HepG2 (cell line): Measurements from ENCODE around the gene HSD17B8. TPM values are rescaled to one million over a fixed set of nuclear protein-coding genes. Genes with fewer than 3 reads are reported as not detected.

ENCODE experiments used
- CBX1 ChIP-seq: IDR thresholded peaks from one replicate; pipeline ENCODE4 v1.6.1; 2016; ENCODE audit warnings: antibody characterized with exemption, low read depth
- FOXO1 ChIP-seq: sonication (generic); formaldehyde crosslinking; IDR thresholded peaks from 2 replicates; pipeline ENCODE4 v1.4.0; 2020; ENCODE audit warnings: missing genetic modification reagents
- HNRNPH1 ChIP-seq: fragments of 200-400 bp; formaldehyde crosslinking; optimal IDR thresholded peaks from 2 replicates; pipeline ENCODE3; 2017; ENCODE audit warnings: mild to moderate bottlenecking, low read depth, low read length
- KDM6A ChIP-seq: IDR thresholded peaks from 2 replicates; pipeline ENCODE4 v1.6.1; 2016; ENCODE audit warnings: low read depth
- MAFF ChIP-seq: IDR thresholded peaks from 2 replicates; pipeline ENCODE4 v1.6.1; 2011; ENCODE audit warnings: low read depth, low read length, improper control_type of control experiment
- NR2F2 ChIP-seq: IDR thresholded peaks from 2 replicates; pipeline ENCODE4 v1.6.1; 2012; ENCODE audit warnings: low read depth, inconsistent platforms, borderline replicate concordance
- PATZ1 ChIP-seq: sonication (generic); formaldehyde crosslinking; IDR thresholded peaks from 2 replicates; pipeline ENCODE4 v1.4.0; 2020; ENCODE audit warnings: missing genetic modification reagents
- PBX2 ChIP-seq: IDR thresholded peaks from 2 replicates; pipeline ENCODE4 v1.6.1; 2016; ENCODE audit warnings: control low read depth
- PCBP1 ChIP-seq: fragments of 200-400 bp; formaldehyde crosslinking; IDR thresholded peaks from 2 replicates; pipeline ENCODE4 v1.6.1; 2017; ENCODE audit warnings: mild to moderate bottlenecking, low read depth, low read length, borderline replicate concordance
- RBAK ChIP-seq: sonication (generic); formaldehyde crosslinking; IDR thresholded peaks from 2 replicates; pipeline ENCODE4 v1.5.1; 2020; ENCODE audit warnings: mild to moderate bottlenecking, missing genetic modification reagents
- SMARCE1 ChIP-seq: fragments of 450-650 bp; IDR thresholded peaks from 2 replicates; pipeline ENCODE4 v1.6.1; 2017; ENCODE audit warnings: borderline replicate concordance
- ZBTB1 ChIP-seq: sonication (generic); formaldehyde crosslinking; IDR thresholded peaks from 2 replicates; pipeline ENCODE4 v1.4.0; 2020; ENCODE audit warnings: missing genetic modification reagents, borderline replicate concordance
- ZFP62 ChIP-seq: sonication (generic); formaldehyde crosslinking; IDR thresholded peaks from 2 replicates; pipeline ENCODE4 v1.4.0; 2020; ENCODE audit warnings: missing genetic modification reagents
- ZFP91 ChIP-seq: sonication (generic); formaldehyde crosslinking; IDR thresholded peaks from 2 replicates; pipeline ENCODE4 v1.9.0; 2022; ENCODE audit warnings: missing genetic modification reagents, mild to moderate bottlenecking, borderline replicate concordance
- ZNF136 ChIP-seq: sonication (generic); formaldehyde crosslinking; IDR thresholded peaks from 2 replicates; pipeline ENCODE4 v1.8.1; 2022; ENCODE audit warnings: low read depth, mild to moderate bottlenecking, moderate library complexity, missing genetic modification reagents
- ZNF362 ChIP-seq: sonication (generic); formaldehyde crosslinking; IDR thresholded peaks from 2 replicates; pipeline ENCODE4 v1.4.0; 2020; ENCODE audit warnings: missing genetic modification reagents, mild to moderate bottlenecking, borderline replicate concordance
- ZNF414 ChIP-seq: sonication (generic); formaldehyde crosslinking; IDR thresholded peaks from 2 replicates; pipeline ENCODE4 v1.5.0; 2020; ENCODE audit warnings: missing genetic modification reagents
- ZNF430 ChIP-seq: sonication (generic); formaldehyde crosslinking; IDR thresholded peaks from 2 replicates; pipeline ENCODE4 v1.9.0; 2021; ENCODE audit warnings: mild to moderate bottlenecking, missing genetic modification reagents
- ZNF562 ChIP-seq: sonication (generic); formaldehyde crosslinking; IDR thresholded peaks from 2 replicates; pipeline ENCODE4 v1.8.0; 2022; ENCODE audit warnings: missing genetic modification reagents, borderline replicate concordance
- ZNF607 ChIP-seq: sonication (generic); formaldehyde crosslinking; IDR thresholded peaks from 2 replicates; pipeline ENCODE4 v1.5.1; 2020; ENCODE audit warnings: missing genetic modification reagents, mild to moderate bottlenecking, borderline replicate concordance
- ZNF83 ChIP-seq: sonication (generic); formaldehyde crosslinking; IDR thresholded peaks from 2 replicates; pipeline ENCODE4 v1.4.0; 2020; ENCODE audit warnings: missing genetic modification reagents, mild to moderate bottlenecking, borderline replicate concordance
- ZNF883 ChIP-seq: sonication (generic); formaldehyde crosslinking; IDR thresholded peaks from 2 replicates; pipeline ENCODE4 v1.5.1; 2020; ENCODE audit warnings: mild to moderate bottlenecking, missing genetic modification reagents; ENCODE audit errors: not compliant biosample characterization
- ZSCAN29 ChIP-seq: sonication (generic); formaldehyde crosslinking; conservative IDR thresholded peaks from 2 replicates; pipeline ENCODE4 v1.4.0; 2020; ENCODE audit warnings: mild to moderate bottlenecking, missing genetic modification reagents
- polyA plus RNA-seq, 8 experiments: library from polyadenylated mRNA; depleted of rRNA in 3 of 8; stranded (reverse) in 7 of 8; unstranded in 1 of 8; fragments of >200 nt; fragmentation: Illumina TruSeq in 4 of 8; extraction: Trizol in 4 of 8; gene quantifications; 2 replicates each; pipeline versions ENCODE4 v1.2.1 to v1.2.3, GENCODE V29; 2011 to 2016; ENCODE audit warnings: low read depth in 4 of 8, missing spikeins in 1 of 8, mixed read lengths in 1 of 8; ENCODE audit not compliant: insufficient read depth in 1 of 8
- total RNA-seq, 5 experiments: library from RNA; depleted of rRNA; stranded (reverse); fragments of >200 nt; fragmentation: Illumina TruSeq; extraction: Trizol; gene quantifications; 2 replicates each; pipeline ENCODE4 v1.2.3, GENCODE V29; 2016; ENCODE audit warnings: low read depth in 1 of 5

The HSD17B8 gene
- total and polyA plus RNA-seq, 2 of the 13 experiments (the other 11 are each of a cell fraction or from before 2014, with no cell fraction given), result 12.6 to 20.1 TPM

GRCh38 chr6:33208091-33208967 lies 3.9 kb downstream of the HSD17B8 start, which contains the start of gene RING1 (continued):
- no peak for TF ChIP-seq ZNF362
- TF ChIP-seq ZNF607, result peak; percentile 91; the same call in 1 of the 2 replicates
- TF ChIP-seq SMARCE1, result no peak
- TF ChIP-seq ZNF562, result 0 out of 2 replicates have a peak, but pooled peaks have one; percentile 38
- no peak for TF ChIP-seq NR2F2
- TF ChIP-seq ZNF414, result no peak
- TF ChIP-seq ZNF883 (CRISPR knock-in tag), result peak; percentile 77
- TF ChIP-seq ZFP62 (CRISPR knock-in tag), result no peak
- no peak for TF ChIP-seq MAFF
- TF ChIP-seq ZNF136 (CRISPR knock-in tag), result 0 out of 2 replicates have a peak, but pooled peaks have one; percentile 21
- TF ChIP-seq CBX1, result no peak
- no peak for TF ChIP-seq HNRNPH1
- no peak for TF ChIP-seq RBAK (CRISPR knock-in tag)
- no peak; the same call in 1 of the 2 replicates for TF ChIP-seq PCBP1
- 0 out of 2 replicates have a peak, but pooled peaks have one; percentile 23 for TF ChIP-seq ZSCAN29 (CRISPR knock-in tag)
- TF ChIP-seq ZBTB1, result 0 out of 2 replicates have a peak, but pooled peaks have one; percentile 53
- TF ChIP-seq PATZ1 (CRISPR knock-in tag), result peak; percentile 96
- TF ChIP-seq ZNF83 (CRISPR knock-in tag), result peak; percentile 87; the same call in 1 of the 2 replicates
- peak; percentile 76; the same call in 1 of the 2 replicates for TF ChIP-seq ZNF430 (CRISPR knock-in tag)
- TF ChIP-seq FOXO1 (CRISPR knock-in tag), result peak; percentile 84
- no peak for TF ChIP-seq PBX2
- peak; percentile 80 for TF ChIP-seq ZFP91
- 0 out of 2 replicates have a peak, but pooled peaks have one; percentile 16 for TF ChIP-seq KDM6A (CRISPR knock-in tag)
